Bronchial epithelial cell (primary cell): ENCODE measurements around the gene SIGLEC1. TPM values are rescaled to one million over a fixed set of nuclear protein-coding genes. Genes with fewer than 3 reads are reported as not detected.
A peak's percentile ranks its signal among the peaks of the same experiment; 100 is the strongest.

Experiments used
- DNase-seq: peaks from one replicate; pipeline ENCODE4 v3.0.0-alpha.2; 2010; ENCODE audit warnings: low read depth
- FAIRE-seq: peaks from 2 replicates; lab custom pipeline; 2011; peaks lifted over from hg19 to GRCh38; lab: Jason Lieb, UNC
- H3K27me3 ChIP-seq: 2 replicates; pipeline ENCODE4 v1.5.1; 2011; ENCODE audit warnings: low read length; ENCODE audit not compliant: control insufficient read depth, insufficient read depth
- H3K36me3 ChIP-seq: 2 replicates; pipeline ENCODE4 v1.5.1; 2011; ENCODE audit warnings: low read length; ENCODE audit not compliant: control insufficient read depth, insufficient read depth
- H3K4me3 ChIP-seq: 2 replicates; pipeline ENCODE4 v1.5.1; 2011; ENCODE audit warnings: mild to moderate bottlenecking, low read depth, low read length, control low read depth
- CTCF ChIP-seq: IDR thresholded peaks from 2 replicates; pipeline ENCODE4 v1.5.1; 2011; ENCODE audit warnings: mild to moderate bottlenecking, moderate library complexity, low read length, control low read depth, inconsistent platforms; ENCODE audit not compliant: insufficient read depth, severe bottlenecking
- total RNA-seq: library from RNA; depleted of rRNA; stranded (reverse); fragments of >200 nt; gene quantifications from 2 replicates; pipeline ENCODE4 v1.2.1, GENCODE V29; 2014

The SIGLEC1 gene
- total RNA-seq, 1 donor from 2014 or later = not detected

DNA sequence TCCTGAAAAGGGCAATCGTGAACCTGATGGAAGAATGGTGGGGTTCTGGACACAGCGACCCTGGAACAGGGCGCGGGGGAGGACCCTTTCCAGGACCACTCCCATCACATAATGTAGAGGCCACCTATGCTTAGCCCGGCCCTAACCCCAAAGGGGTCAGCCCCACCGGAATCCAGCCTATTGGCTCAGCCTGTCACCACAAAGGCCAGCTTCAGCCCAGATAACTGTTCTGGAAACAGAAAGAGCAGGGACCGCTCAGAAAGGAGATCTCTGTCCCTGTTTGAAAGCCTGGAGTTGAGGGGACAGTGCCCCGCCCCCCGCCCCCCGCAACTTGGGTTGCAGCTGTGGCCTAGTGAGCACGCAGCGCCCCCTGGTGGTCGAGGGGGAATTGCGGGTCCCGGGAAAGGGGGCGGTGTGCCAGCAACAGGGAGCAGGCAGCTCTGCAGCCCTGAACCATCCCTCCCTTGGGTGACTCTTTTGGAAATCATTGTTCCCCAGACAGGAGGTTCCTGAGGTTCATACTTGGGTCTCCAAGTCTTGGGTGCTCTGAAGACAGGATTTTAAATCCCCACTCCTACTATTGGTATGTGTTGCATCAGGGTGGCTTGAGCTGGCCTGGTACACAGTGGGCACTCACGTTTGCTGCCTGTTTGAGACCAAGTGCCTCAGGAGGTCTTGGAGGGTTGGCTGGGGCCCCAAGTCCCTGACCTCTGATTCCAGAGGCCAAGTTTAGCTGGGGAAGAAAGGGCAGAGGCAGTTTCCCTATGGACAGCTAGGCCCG, 1.5 kb downstream of the SIGLEC1 start:
- peak; percentile 88 for TF ChIP-seq CTCF
- Histone ChIP-seq H3K36me3 (no peaks in the 10 kb centered on the region), H3K4me3 (no peak overlapping the region), H3K27me3 (no peaks in the 10 kb centered on the region)
- DNase-seq (no peak), FAIRE-seq (no peak)

DNA sequence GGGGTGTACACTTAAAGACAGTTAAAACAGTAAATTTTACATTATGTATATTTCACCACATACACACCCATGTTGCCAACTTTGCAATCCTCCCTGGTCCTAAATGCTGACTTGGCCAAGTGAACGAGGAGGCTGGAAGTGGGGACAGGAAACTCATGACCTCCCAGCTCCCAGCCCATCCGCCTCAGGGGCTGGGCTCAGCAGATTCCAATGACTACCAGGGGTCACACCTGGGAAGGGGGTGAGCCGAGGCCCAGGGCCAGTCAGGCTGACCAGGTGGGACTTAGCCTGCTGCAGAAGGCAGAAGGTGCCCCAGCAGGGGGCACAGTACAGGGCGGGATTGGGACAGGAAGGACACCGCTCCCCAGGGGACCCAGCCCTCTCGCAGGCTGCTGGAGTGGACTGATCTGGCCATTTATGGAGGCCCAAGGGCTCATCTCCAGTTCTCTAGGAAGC, 2.4 kb downstream of the SIGLEC1 start:
- Histone ChIP-seq H3K4me3 (no peak overlapping the region), H3K36me3 (no peaks in the 10 kb centered on the region), H3K27me3 (no peaks in the 10 kb centered on the region)
- FAIRE-seq = no peak
- DNase-seq = no peak
- no peak for TF ChIP-seq CTCF

- no peak for FAIRE-seq
- Histone ChIP-seq H3K36me3 (no peaks in the 10 kb centered on the region), H3K4me3 (no peak overlapping the region), H3K27me3 (no peaks in the 10 kb centered on the region)
- no peak for TF ChIP-seq CTCF
- no peak for DNase-seq
Observed at GRCh38 chr20:3707508-3707899, 4.9 kb downstream of the SIGLEC1 start.

DNA sequence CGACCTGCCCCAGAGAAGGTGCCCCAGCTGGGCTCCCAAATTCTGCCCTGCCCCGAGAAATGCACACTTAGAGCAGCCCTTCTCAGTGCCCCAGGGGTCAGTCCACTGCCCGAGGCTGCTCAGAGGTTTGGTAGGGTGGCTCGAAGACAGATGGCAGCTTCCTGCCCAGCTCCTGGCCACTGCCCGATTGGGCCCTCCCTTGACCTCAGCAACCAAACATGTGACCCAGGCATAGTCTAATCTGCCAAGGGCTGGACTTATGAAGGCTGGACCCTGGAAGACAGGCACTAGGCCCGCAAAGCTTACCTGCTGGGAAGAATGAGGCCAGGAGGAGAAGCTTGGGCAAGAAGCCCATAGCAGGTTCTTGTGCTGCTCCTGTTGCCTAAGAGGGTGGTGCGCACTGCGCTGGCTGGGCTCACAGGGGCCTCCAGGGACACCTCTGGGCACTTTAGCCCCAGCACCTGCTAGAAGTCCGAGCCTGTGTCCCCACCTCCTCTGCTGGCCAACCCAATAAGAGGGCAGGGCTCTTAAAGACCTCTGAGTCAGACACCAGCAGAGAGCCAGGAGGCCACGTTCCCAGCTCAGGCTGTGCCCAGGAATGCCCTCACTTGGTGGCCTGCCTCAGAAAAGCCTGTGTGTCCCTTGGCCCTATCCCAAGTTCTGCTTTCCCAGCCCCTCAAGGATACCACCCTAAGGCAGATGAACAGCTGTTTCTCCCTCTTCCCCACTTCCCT, 5.5 kb downstream of the SIGLEC1 start:
- no peak for FAIRE-seq
- TF ChIP-seq CTCF = no peak
- H3K36me3 ChIP-seq = no peaks in the 10 kb centered on the region
- no peak overlapping the region for H3K4me3 ChIP-seq
- no peaks in the 10 kb centered on the region for H3K27me3 ChIP-seq
- no peak for DNase-seq

- no peak overlapping the region for H3K4me3 ChIP-seq
- DNase-seq (no peak), FAIRE-seq (no peak)
- H3K27me3 ChIP-seq = no peaks in the 10 kb centered on the region
- no peaks in the 10 kb centered on the region for H3K36me3 ChIP-seq
- no peak for TF ChIP-seq CTCF
Observed at GRCh38 chr20:3705970-3706739, 6.2 kb downstream of the SIGLEC1 start.
